22Rv1 (cell line): ENCODE data around the gene PEX14.

Source experiments
- CTCF ChIP-seq: fragments of 450-650 bp; IDR thresholded peaks from 2 replicates; pipeline ENCODE4 v1.5.1; 2017; ENCODE audit warnings: mild to moderate bottlenecking
- ZFX ChIP-seq: fragments of 450-650 bp; IDR thresholded peaks from 2 replicates; pipeline ENCODE4 v1.6.1; 2017; ENCODE audit warnings: antibody characterized with exemption, borderline replicate concordance

DNA sequence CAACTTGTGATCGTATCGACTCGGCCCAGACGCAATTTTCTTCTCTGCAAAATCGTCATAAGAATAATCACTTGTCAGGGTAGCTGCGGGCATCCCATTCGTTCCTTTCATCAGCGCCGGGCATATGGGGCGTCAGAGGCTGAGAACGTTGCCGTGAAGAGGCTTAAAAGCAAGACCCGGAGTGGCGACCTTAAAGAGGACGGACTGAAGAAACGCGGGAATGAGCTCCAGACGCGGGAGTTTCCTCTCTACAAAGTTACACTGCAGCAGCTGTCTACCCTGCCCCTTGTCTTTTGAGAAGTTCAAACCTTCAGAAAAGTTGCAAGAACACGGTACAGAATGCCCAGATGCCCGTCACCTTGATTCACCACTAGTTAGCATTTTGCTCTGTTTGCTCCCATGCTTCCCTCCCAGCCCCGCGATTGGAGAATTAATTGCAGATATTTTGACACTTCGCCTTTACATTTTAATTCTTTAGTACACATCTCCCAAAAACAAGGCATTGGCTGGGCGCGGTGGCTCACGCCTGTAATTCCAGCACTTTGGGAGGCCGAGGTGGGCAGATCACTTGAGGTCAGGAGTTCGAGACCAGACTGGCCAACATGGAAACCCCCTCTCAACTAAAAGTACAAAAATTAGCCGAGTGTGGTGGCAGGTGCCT is 43.5 kb upstream of the PEX14 start:
- TF ChIP-seq CTCF (no peak), ZFX (no peak)
